NOMO-1 (cell line): ENCODE data around the gene DDX60.
"Not testable (repeated sequence)": the region's sequence is repeated elsewhere in the genome, so short reads cannot be mapped to it uniquely, and the experiment has no call there.

ENCODE experiments used
- DNase-seq, 2 experiments: peaks; one replicate each; lab custom pipeline; 2025; ENCODE audit not compliant: unreplicated experiment in 2 of 2; lab: John Stamatoyannopoulos, UW

The DDX60 gene

GRCh38 chr4:168318266-168318895, at the start of gene DDX60:
Gene DDX60 (minus strand): TSS chr4:168318752. CDS start chr4:168311259, 7,493 bp downstream.
- DNase-seq = peak; percentile 81 to 90

GRCh38 chr4:168367065-168367464, 48.5 kb upstream of the DDX60 start:
- no peak for DNase-seq

GRCh38 chr4:168362025-168362401, 43.5 kb upstream of the DDX60 start:
- DNase-seq = no peak

DNA sequence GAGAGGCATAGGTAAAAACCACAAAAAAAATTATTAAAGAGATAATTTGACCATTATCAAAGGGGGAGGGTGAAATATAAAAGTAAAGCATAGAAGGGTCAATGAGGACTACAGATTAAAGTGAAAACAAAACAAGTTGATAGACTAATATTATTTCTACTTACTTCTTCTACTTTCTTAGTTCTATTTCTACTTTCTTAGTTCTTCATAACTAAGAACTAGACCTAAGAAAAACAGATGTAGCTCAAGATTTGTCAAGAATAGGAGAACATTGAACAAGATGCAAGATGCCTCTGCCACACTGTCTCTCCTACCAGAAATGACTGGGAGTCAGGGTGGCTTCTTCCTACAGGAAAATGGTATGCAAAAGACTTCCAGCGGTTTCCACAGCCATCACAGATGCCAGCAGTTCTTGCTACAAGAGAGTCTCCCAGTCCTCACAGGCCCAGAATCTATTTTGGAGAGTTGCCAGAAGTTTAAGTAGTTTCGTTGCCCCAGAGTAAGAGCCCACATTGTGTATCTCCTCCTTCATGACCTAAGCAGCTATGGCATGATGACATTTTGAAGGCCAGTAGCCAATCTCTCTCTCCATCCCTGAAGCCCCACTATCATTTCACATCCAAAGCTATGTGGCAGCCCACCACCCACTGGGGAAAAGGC, 42.9 kb upstream of the DDX60 start:
- DNase-seq = no peak

- no peak for DNase-seq
Measured at GRCh38 chr4:168360271-168360670, 41.7 kb upstream of the DDX60 start.

GRCh38 chr4:168357941-168358340, 39.4 kb upstream of the DDX60 start:
- DNase-seq = no peak

DNA sequence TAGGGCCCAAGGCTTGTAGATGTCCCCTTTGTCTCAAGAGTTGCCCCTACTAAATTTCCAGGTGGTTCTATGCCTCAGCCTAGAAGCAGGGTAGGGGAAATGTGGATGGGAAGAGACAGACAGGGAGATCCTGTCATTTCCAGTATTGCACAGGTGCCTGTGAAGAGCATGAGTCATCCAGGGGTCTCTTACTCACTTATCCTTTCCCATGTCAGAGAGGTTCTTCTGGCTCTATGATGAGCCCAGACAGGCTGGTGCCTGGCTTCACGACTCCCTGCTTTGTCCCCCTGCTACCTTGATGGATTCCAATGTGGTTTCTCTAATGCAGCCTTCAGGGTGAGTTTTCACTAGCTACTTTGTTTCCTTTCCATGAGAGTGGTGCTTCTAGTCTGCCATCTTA, 35.2 kb upstream of the DDX60 start:
- no peak for DNase-seq

DNA sequence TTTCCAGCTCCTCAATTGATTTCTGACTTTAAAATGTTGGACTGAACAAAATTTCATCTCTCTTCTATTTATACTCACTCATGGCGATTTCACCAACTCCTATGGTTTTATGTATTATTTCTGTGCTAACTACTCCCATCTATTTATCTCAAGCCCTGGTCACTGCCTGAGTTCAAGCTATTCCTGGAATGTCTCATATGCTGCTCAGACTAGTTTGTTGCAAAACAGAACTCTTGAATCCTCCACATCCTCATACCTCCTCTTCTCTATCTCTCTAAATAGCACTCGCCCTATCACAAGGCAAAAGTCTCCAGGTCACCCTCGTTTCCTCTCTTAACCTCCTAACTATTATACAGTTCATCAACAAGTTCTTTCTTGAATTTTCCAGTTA, 19.0 kb upstream of the DDX60 start:
- no peak for DNase-seq

DNA sequence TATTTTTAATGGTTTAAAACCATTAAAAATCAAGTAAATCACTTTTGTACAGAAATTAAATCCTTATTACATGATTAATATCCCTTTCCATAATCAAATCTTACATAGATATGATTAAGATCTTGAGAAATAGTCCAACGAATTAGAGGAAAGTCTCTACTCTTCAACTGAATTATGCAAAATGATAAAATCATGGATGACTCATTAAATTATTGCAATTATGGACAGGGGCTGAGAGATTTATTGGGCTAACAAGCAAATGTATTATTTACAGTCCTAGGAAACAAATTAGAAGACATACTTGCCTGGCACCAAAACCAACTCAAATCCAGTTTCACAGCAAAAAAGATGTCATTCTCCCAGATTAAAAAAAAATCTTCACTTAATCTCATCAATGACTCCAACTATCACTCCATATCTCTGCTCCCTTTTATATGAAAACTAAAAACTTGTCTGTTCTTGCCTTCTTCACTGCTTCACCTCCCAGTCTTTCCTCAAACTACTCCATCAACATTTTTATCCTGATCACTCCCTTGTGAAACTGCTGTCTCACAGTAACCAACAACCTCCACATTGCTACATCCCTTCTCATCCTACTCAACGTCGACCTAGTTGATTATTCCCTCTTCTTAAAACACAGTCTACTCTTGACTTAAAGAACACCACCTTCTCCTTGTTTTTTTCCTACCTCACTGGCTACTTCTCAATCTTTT, 18.4 kb upstream of the DDX60 start:
- no peak for DNase-seq

DNA sequence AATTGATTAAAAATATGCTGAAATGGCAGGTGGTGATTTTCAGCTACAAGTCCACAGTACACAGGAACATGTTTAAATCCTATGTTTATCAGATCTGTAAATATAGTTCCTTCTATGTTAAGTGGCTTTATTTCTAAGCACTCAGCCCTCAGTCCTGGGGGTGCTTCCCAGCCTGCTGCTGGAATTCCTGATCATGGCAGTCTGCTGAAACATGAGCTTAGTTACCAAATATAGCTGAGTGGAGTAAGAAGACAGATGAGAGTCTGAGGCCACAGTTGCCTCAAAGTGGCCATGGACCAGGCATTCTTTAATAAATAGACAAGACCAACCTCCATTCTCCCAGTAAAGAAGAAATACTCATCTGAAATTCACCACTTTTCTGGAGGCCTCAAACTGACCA, 17.1 kb upstream of the DDX60 start:
- DNase-seq = no peak

DNA sequence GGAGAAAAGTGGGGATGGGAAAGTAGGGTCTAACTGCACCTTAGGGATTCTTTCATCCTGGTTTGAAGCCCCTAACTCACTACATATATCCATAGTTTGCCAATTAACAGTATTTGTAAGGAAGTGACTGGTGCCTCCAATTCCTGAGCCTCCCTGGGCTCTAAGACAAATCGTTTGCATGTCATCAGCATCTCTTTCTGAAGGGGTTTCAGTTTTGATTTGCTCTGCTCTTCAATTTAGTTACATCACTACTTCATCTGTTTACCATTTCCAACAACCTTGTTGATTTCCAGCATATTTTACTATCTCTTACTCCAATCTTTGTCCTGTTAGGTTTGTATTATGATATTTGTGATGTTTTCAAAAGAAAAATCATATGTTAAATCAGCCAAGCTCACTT, 15.5 kb upstream of the DDX60 start:
- DNase-seq = no peak

DNA sequence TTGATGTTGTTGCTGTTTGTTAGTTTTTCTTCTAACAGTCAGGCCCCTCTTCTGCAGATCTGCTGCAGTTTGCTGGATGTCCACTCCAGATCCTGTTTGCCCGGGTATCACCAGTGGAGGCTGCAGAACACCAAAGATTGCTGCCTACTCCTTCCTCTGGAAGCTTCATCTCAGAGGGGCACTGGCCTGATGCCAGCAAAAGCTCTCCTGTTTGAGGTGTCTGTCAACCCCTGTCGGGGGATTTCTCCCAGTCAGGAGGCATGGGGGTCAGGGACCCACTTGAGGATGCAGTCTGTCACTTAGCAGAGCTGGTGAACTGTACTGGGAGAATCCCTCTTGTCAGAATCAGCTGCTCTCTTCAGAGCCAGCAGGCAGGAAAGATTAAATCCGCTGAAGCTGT, 12.0 kb upstream of the DDX60 start:
- DNase-seq = not testable (repeated sequence)

- DNase-seq = no peak
Measured at GRCh38 chr4:168325591-168325990, 7.0 kb upstream of the DDX60 start.

DNA sequence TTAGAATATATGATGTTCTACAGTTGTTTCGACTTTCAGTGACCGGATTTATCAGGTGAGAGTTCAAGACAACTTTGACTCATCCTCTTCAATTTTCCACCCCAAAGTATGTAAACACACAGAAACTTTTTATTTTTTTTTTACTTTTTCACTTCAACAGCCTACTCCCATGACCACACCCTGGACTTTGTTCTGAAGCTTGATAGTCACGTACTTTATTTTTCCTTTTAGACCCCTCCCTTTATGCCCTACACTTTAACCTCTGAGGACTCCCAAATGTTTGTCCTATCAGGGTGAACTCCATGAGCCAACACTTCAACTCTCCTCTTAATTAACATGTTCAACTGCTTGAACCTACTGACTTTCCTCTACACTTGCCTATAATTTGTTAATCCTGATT, 2.5 kb upstream of the DDX60 start:
- no peak for DNase-seq

- DNase-seq = no peak
Measured at GRCh38 chr4:168319486-168320019, 1.0 kb upstream of the DDX60 start.

- DNase-seq = no peak
Measured at GRCh38 chr4:168317621-168318020, 931 bp downstream of the DDX60 start.

GRCh38 chr4:168309781-168310180, 8.8 kb downstream of the DDX60 start:
- DNase-seq = no peak

DNA sequence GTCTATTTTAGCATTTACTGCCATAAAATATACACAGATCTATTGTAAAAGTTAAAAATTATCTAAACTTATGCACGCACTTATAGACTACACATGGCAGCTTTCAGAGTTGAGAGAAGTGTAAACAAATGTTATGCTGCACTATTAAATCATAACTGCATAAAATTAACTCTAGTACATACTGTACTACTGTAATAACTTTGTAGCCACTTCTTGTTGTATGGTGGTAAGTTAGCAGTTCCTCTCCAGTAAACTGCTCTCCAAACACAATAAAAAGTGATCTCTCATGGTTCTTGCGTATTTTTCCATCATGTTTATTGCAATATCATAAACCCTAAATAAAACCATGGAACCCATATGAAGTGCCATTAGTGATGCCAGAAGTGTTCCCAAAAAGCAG, 9.6 kb downstream of the DDX60 start:
- DNase-seq = no peak

DNA sequence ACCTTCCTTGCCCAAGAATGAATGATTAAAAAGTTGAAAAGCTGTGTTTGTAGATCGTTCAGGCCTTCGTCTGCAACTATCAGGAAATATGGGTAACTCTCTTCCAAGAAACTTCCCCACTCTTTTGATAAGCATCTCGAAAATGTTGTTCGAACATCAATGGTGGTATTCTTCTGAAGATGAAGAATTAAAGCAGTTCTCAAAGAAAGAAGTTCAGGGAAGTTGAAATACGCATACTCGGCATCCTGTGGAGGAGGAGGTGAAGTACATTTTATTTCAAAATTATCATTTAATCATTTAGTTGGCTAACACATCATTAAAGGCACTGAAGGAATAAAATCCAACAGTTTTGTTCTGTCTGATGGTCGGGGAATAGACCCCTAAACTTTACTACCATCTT, 12.1 kb downstream of the DDX60 start:
- no peak for DNase-seq

DNA sequence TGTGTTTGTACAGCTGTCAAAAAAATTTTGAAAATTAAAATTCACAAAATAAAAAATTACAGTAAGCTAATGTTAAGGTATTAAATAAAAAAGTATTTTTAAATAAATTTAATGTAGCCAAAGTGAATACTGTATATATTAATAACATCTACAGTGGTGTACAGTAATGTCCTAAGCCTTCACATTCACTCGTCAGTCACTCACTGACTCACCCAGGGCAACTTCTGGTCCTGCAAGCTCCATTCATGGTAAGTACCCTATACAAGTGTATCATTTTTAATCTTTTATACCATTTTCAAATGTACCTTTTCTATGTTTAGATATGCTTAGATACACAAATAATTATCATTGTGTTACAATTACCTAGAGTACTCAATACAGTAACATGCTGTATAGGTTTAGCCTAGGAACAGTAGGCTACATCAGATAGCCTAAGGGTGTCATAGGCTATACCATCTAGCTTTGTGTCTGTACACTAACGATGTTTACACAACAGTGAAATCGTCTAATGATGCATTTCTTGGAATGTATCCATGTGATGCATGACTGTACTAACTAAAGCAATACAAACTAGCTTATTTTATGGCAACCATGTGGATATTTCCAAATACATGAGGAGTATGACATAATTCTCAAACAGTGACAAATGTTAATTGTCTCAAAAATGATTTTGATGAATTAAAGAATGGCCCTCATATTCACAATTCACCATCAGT, 13.7 kb downstream of the DDX60 start:
- no peak for DNase-seq

GRCh38 chr4:168303430-168303829, 15.1 kb downstream of the DDX60 start:
- not testable (repeated sequence) for DNase-seq
